ENCODE results near the gene BRSK2. TPM values are rescaled to one million over a fixed set of nuclear protein-coding genes. Genes with fewer than 3 reads are reported as not detected.

The BRSK2 gene
- total and polyA plus RNA-seq, 2 of the 4 experiments (the other 2 are of a cell fraction) = 0.18 to 0.62 TPM

- H4K8ac ChIP-seq (ENCODE audit: low read depth in 2 of 2, low read length in 2 of 2) = no peak overlapping the region
- no peak overlapping the region for H3K27ac ChIP-seq (ENCODE audit: insufficient read depth, low read length)
- ChIA-PET CTCF (interaction anchor here (0.5 kb wide), 1 partner anchor 602 kb away, joined by 3 read pairs; no protein-coding TSS in a partner anchor), POLR2A (ENCODE audit: unreplicated experiment) (no interaction called here)
- intact Hi-C loops (cut with micrococcal nuclease) = no loop called here
- H3K18ac ChIP-seq (ENCODE audit: low read depth, low read length) = no peak overlapping the region
- no peak overlapping the region for H2AK9ac ChIP-seq (replicated peaks; ENCODE audit: low read depth, low read length, poor library complexity)
- H2AFZ ChIP-seq (replicated peaks; ENCODE audit: low read length, poor library complexity) = no peak overlapping the region
- no TSS peak for BruUV-seq (replicated peaks)
- no peak overlapping the region for H4K5ac ChIP-seq (ENCODE audit: low read depth, low read length)
- 33% methylated on average over 1 of the region's 9 CpGs; no CpG with 5 or more reads in 1 of the 2 experiments for WGBS, 2 experiments (ENCODE audit: extremely low coverage in 2 of 2, insufficient read length in 1 of 2)
- H3K27me3 ChIP-seq (ENCODE audit: control insufficient read depth, insufficient read depth, low read length) = peaks cover 8% of the 10 kb centered on the region
- H3K4me2 ChIP-seq (ENCODE audit: low read depth, low read length) = no peak overlapping the region
- TF ChIP-seq SMC3 (IDR thresholded peaks at IDR 0.05; ENCODE audit: low read depth, low read length) (no peak), POLR2A (IDR thresholded peaks at IDR 0.05; ENCODE audit: low read depth, low read length) (no peak), RAD21 (IDR thresholded peaks at IDR 0.05; ENCODE audit: low read length) (no peak), NFE2L2 (IDR thresholded peaks at IDR 0.05; ENCODE audit: low read depth, low read length) (no peak), CTCF (conservative IDR thresholded peaks at IDR 0.05; ENCODE audit: low read depth, low read length) (no peak)
- ATAC-seq (ENCODE audit: low read depth) (no peak), DNase-seq (no peak)
- H3K56ac ChIP-seq (ENCODE audit: extremely low read depth, insufficient read depth, low read length) = no peak overlapping the region
- no peak overlapping the region for H3K4me3 ChIP-seq (ENCODE audit: insufficient read depth, low read depth, low read length)
- no peak overlapping the region for H2AK5ac ChIP-seq (ENCODE audit: low read depth, low read length)
- H4K91ac ChIP-seq (ENCODE audit: insufficient read depth, low read depth, low read length) = no peak overlapping the region
- H2BK15ac ChIP-seq (ENCODE audit: low read depth, low read length) = no peak overlapping the region
- peaks cover 1% of the 10 kb centered on the region; the same call in 1 of the 2 replicates for H3K4me1 ChIP-seq (ENCODE audit: control insufficient read depth, insufficient read depth, low read length)
- H4K20me1 ChIP-seq (ENCODE audit: insufficient read depth, low read length) = no peaks in the 10 kb centered on the region
- no peaks in the 10 kb centered on the region for H3K36me3 ChIP-seq (ENCODE audit: control insufficient read depth, insufficient read depth, low read length)
- no peak overlapping the region for H3K23ac ChIP-seq (ENCODE audit: low read depth, low read length)
- no peak overlapping the region for H2BK120ac ChIP-seq (ENCODE audit: low read depth, low read length)
- in situ Hi-C loops (cut with MboI; ENCODE audit: low sequenced_read_pairs) = no loop called here
- no peak overlapping the region for H2BK5ac ChIP-seq (ENCODE audit: low read depth, low read length, poor library complexity, severe bottlenecking)
- dilution Hi-C loops (cut with HindIII; ENCODE audit: low sequenced_read_pairs, unreplicated experiment) = no loop called here
- no peak overlapping the region for H3K4ac ChIP-seq (ENCODE audit: low read depth, low read length)
- no peaks in the 10 kb centered on the region for H3K9me3 ChIP-seq (ENCODE audit: control insufficient read depth, insufficient read depth, low read length)
- H2BK20ac ChIP-seq (ENCODE audit: low read depth, low read length) = no peak overlapping the region
- no peak overlapping the region for H3K9ac ChIP-seq (ENCODE audit: low read depth, low read length)
- no peak overlapping the region for H3K14ac ChIP-seq (replicated peaks; ENCODE audit: low read depth, low read length)
- H3K79me1 ChIP-seq (ENCODE audit: low read depth in 1 of 2, low read length in 2 of 2) = no peaks in the 10 kb centered on the region
- no peaks in the 10 kb centered on the region for H3K9me1 ChIP-seq (ENCODE audit: insufficient read depth, low read length)
Observed at GRCh38 chr11:1442163-1442562, 52.4 kb downstream of the BRSK2 start.

Measured in IMR-90 (cell line).